Measurements from ENCODE around the gene MBTPS1. TPM values are rescaled to one million over a fixed set of nuclear protein-coding genes. Genes with fewer than 3 reads are reported as not detected.

MBTPS1 gene
- total RNA-seq, 6 experiments from 2014 or later, result 34.5 to 45.6 (median 40.1) TPM

- WGBS (ENCODE audit: insufficient coverage, low coverage, low lambda C conversion rate, missing lambda C conversion rate), result 100% methylated on average over 1 of the region's 2 CpGs
- H3K36me3 ChIP-seq, result peaks cover 0 to 3% (median 0%) of the 10 kb centered on the region in 4 donors
- H3K9me3 ChIP-seq, result no peaks in the 10 kb centered on the region
- H3K4me1 ChIP-seq, result no peaks in the 10 kb centered on the region
- DNase-seq, result no peak
- no peak overlapping the region for H3K4me3 ChIP-seq
- intact Hi-C loops (cut with DNase I), result no loop called here
- TF ChIP-seq CTCF (IDR thresholded peaks at IDR 0.05), result no peak
- no peak for TF ChIP-seq POLR2A (IDR thresholded peaks at IDR 0.05)
- no peak overlapping the region for H3K27ac ChIP-seq
- ATAC-seq, result no peak
- H3K27me3 ChIP-seq, result no peaks in the 10 kb centered on the region
These were observed 8.8 kb downstream of the MBTPS1 start for GRCh38 chr16:84107921-84108320.

GRCh38 chr16:84105948-84106740 is 10.6 kb downstream of the MBTPS1 start:
- DNase-seq, result no peak
- no peak for ATAC-seq
- no peak for TF ChIP-seq CTCF (IDR thresholded peaks at IDR 0.05)
- no peak for TF ChIP-seq POLR2A (IDR thresholded peaks at IDR 0.05)
- H3K27ac ChIP-seq, result no peak overlapping the region
- H3K27me3 ChIP-seq, result no peaks in the 10 kb centered on the region
- 84% methylated on average over 10 of the region's 13 CpGs for WGBS (ENCODE audit: insufficient coverage, low coverage, low lambda C conversion rate, missing lambda C conversion rate)
- intact Hi-C loops (cut with DNase I), result no loop called here
- H3K4me3 ChIP-seq, result no peak overlapping the region
- peaks cover 0 to 8% (median 2%) of the 10 kb centered on the region in 4 donors for H3K36me3 ChIP-seq
- no peaks in the 10 kb centered on the region for H3K9me3 ChIP-seq
- H3K4me1 ChIP-seq, result no peaks in the 10 kb centered on the region

- WGBS (ENCODE audit: insufficient coverage, low coverage, low lambda C conversion rate, missing lambda C conversion rate), result 76% methylated on average over 12 of the region's 12 CpGs
These were observed 11.4 kb downstream of the MBTPS1 start for GRCh38 chr16:84105301-84105815.

GRCh38 chr16:84104231-84104630 is 12.5 kb downstream of the MBTPS1 start:
- intact Hi-C loops (cut with DNase I), result no loop called here
- peaks cover 0 to 15% (median 2%) of the 10 kb centered on the region in 4 donors for H3K36me3 ChIP-seq
- ATAC-seq (no peak), DNase-seq (no peak)
- H3K4me3 ChIP-seq, result no peak overlapping the region
- H3K4me1 ChIP-seq, result no peaks in the 10 kb centered on the region
- H3K9me3 ChIP-seq, result no peaks in the 10 kb centered on the region
- no peak overlapping the region for H3K27ac ChIP-seq
- 93% methylated on average over 3 of the region's 3 CpGs for whole genome bisulfite sequencing (ENCODE audit: insufficient coverage, low coverage, low lambda C conversion rate, missing lambda C conversion rate)
- H3K27me3 ChIP-seq, result no peaks in the 10 kb centered on the region
- no peak for TF ChIP-seq CTCF (IDR thresholded peaks at IDR 0.05)
- TF ChIP-seq POLR2A (IDR thresholded peaks at IDR 0.05), result no peak

More at GRCh38 chr16:84105301-84105815, 11.4 kb downstream of the MBTPS1 start:
- intact Hi-C loops (cut with DNase I), result no loop called here
- no peak for ATAC-seq
- no peaks in the 10 kb centered on the region for H3K27me3 ChIP-seq
- H3K4me3 ChIP-seq, result no peak overlapping the region
- H3K4me1 ChIP-seq, result no peaks in the 10 kb centered on the region
- TF ChIP-seq CTCF (IDR thresholded peaks at IDR 0.05) (no peak), POLR2A (IDR thresholded peaks at IDR 0.05) (no peak)
- H3K27ac ChIP-seq, result no peak overlapping the region
- peaks cover 0 to 11% (median 2%) of the 10 kb centered on the region in 4 donors for H3K36me3 ChIP-seq
- H3K9me3 ChIP-seq, result no peaks in the 10 kb centered on the region
- DNase-seq, result no peak
